H9 (cell line): Measurements from ENCODE around the gene ASCC3. TPM values are rescaled to one million over a fixed set of nuclear protein-coding genes. Genes with fewer than 3 reads are reported as not detected.

Source experiments
- DNase-seq: peaks from one replicate; pipeline ENCODE4 v3.0.0-alpha.2; 2017
- H2AFZ ChIP-seq: one replicate; pipeline ENCODE4 v1.6.1; 2013; ENCODE audit warnings: mild to moderate bottlenecking, low read length, control low read depth, moderate library complexity
- H2AK5ac ChIP-seq: 2 replicates; pipeline ENCODE4 v1.6.1; 2013; ENCODE audit warnings: low read length, control low read depth, mixed read lengths; ENCODE audit not compliant: insufficient read length
- H2BK120ac ChIP-seq: one replicate; pipeline ENCODE4 v1.6.1; 2013; ENCODE audit warnings: low read depth, mild to moderate bottlenecking, low read length, control low read depth, inconsistent platforms; ENCODE audit not compliant: poor library complexity, severe bottlenecking
- H2BK12ac ChIP-seq: 2 replicates; pipeline ENCODE4 v1.6.1; 2013; ENCODE audit warnings: low read length, control low read depth, mixed read lengths, low read depth; ENCODE audit not compliant: insufficient read length
- H2BK15ac ChIP-seq: 2 replicates; pipeline ENCODE4 v1.6.1; 2013; ENCODE audit warnings: low read depth, low read length, control low read depth
- H2BK20ac ChIP-seq: one replicate; pipeline ENCODE4 v1.6.1; 2013; ENCODE audit warnings: low read depth, mild to moderate bottlenecking, low read length, control low read depth, inconsistent platforms; ENCODE audit not compliant: poor library complexity, severe bottlenecking
- H2BK5ac ChIP-seq: 2 replicates; pipeline ENCODE4 v1.6.1; 2013; ENCODE audit warnings: low read length, control low read depth, mixed read lengths; ENCODE audit not compliant: insufficient read length
- H3K14ac ChIP-seq: 2 replicates; pipeline ENCODE4 v1.6.1; 2013; ENCODE audit warnings: low read length, control low read depth; ENCODE audit not compliant: insufficient read depth
- H3K18ac ChIP-seq: 2 replicates; pipeline ENCODE4 v1.6.1; 2013; ENCODE audit warnings: low read depth, mild to moderate bottlenecking, mixed read lengths, low read length, control low read depth; ENCODE audit not compliant: insufficient read length
- H3K23ac ChIP-seq: 2 replicates; pipeline ENCODE4 v1.6.1; 2013; ENCODE audit warnings: low read length, control low read depth, mixed read lengths, low read depth; ENCODE audit not compliant: insufficient read length
- H3K23me2 ChIP-seq: 2 replicates; pipeline ENCODE4 v1.6.1; 2013; ENCODE audit warnings: low read depth, mild to moderate bottlenecking, mixed read lengths, low read length, control low read depth; ENCODE audit not compliant: insufficient read length, poor library complexity, severe bottlenecking
- H3K27ac ChIP-seq: 2 replicates; pipeline ENCODE4 v1.5.1; 2013; ENCODE audit warnings: low read length, control low read depth, mixed read lengths, low read depth; ENCODE audit not compliant: insufficient read length
- H3K27me3 ChIP-seq: 2 replicates; pipeline ENCODE4 v1.6.1; 2013; ENCODE audit warnings: low read length, control low read depth, inconsistent platforms; ENCODE audit not compliant: insufficient read depth
- H3K4ac ChIP-seq: 2 replicates; pipeline ENCODE4 v1.6.1; 2013; ENCODE audit warnings: low read depth, mild to moderate bottlenecking, control low read depth, inconsistent platforms, low read length, moderate library complexity
- H3K4me1 ChIP-seq: 2 replicates; pipeline ENCODE4 v1.6.1; 2013; ENCODE audit warnings: low read length, control low read depth, inconsistent platforms; ENCODE audit not compliant: insufficient read depth
- H3K4me2 ChIP-seq: 2 replicates; pipeline ENCODE4 v1.6.1; 2013; ENCODE audit warnings: low read length, control low read depth, mixed read lengths; ENCODE audit not compliant: insufficient read length, insufficient read depth
- H3K56ac ChIP-seq: 2 replicates; pipeline ENCODE4 v1.6.1; 2013; ENCODE audit warnings: low read depth, mild to moderate bottlenecking, mixed read lengths, low read length, control low read depth; ENCODE audit not compliant: insufficient read length
- H3K79me1 ChIP-seq: 2 replicates; pipeline ENCODE4 v1.6.1; 2013; ENCODE audit warnings: low read depth, mild to moderate bottlenecking, moderate library complexity, low read length, control low read depth, inconsistent platforms; ENCODE audit not compliant: insufficient read depth, poor library complexity, severe bottlenecking
- H3K79me2 ChIP-seq: 2 replicates; pipeline ENCODE4 v1.6.1; 2013; ENCODE audit warnings: low read length, control low read depth, inconsistent platforms; ENCODE audit not compliant: insufficient read depth
- H3K9ac ChIP-seq: 2 replicates; pipeline ENCODE4 v1.6.1; 2013; ENCODE audit warnings: low read length, control low read depth, mixed read lengths; ENCODE audit not compliant: insufficient read length; ENCODE audit errors: extremely low read depth
- H3K9me3 ChIP-seq: one replicate; pipeline ENCODE4 v1.6.1; 2013; ENCODE audit warnings: low read depth, low read length, inconsistent platforms; ENCODE audit not compliant: control insufficient read depth
- H3T11ph ChIP-seq: one replicate; pipeline ENCODE4 v1.6.1; 2013; ENCODE audit warnings: mild to moderate bottlenecking, low read length, control low read depth, inconsistent platforms
- H4K20me1 ChIP-seq: one replicate; pipeline ENCODE4 v1.6.1; 2013; ENCODE audit not compliant: control insufficient read depth, insufficient read length, insufficient read depth
- H4K5ac ChIP-seq: 2 replicates; pipeline ENCODE4 v1.6.1; 2013; ENCODE audit warnings: low read depth, mild to moderate bottlenecking, mixed read lengths, low read length, control low read depth; ENCODE audit not compliant: insufficient read length
- H4K8ac ChIP-seq: replicated peaks from 2 replicates; pipeline ENCODE4 v1.6.1; 2013; ENCODE audit warnings: low read length, control low read depth, mixed read lengths, low read depth; ENCODE audit not compliant: insufficient read length
- H4K91ac ChIP-seq: 2 replicates; pipeline ENCODE4 v1.6.1; 2013; ENCODE audit warnings: low read depth, mild to moderate bottlenecking, moderate library complexity, mixed read lengths, low read length, control low read depth; ENCODE audit not compliant: insufficient read length
- H3K27ac Mint-ChIP-seq, 3 experiments: 2 replicates in 2 of 3; 3 replicates in 1 of 3; pipeline ENCODE4 v1.8.0; 2020 to 2021; ENCODE audit warnings: mixed read lengths in 3 of 3, mild to moderate bottlenecking in 1 of 3, moderate library complexity in 1 of 3
- H3K27me3 Mint-ChIP-seq: 2 replicates; pipeline ENCODE4 v1.8.0; 2021; ENCODE audit warnings: low read depth, mild to moderate bottlenecking, moderate library complexity, mixed read lengths
- H3K36me3 Mint-ChIP-seq, 3 experiments: 2 replicates in 2 of 3; 3 replicates in 1 of 3; pipeline ENCODE4 v1.8.0; 2020 to 2021; ENCODE audit warnings: low read depth in 3 of 3, mixed read lengths in 3 of 3; ENCODE audit not compliant: insufficient read depth in 1 of 3
- H3K4me1 Mint-ChIP-seq, 2 experiments: 2 replicates each; pipeline ENCODE4 v1.8.0; 2020; ENCODE audit warnings: mixed read lengths in 2 of 2
- H3K4me3 Mint-ChIP-seq, 2 experiments: 2 replicates in 1 of 2; 3 replicates in 1 of 2; pipeline ENCODE4 v1.8.0; 2020 to 2021; ENCODE audit warnings: mild to moderate bottlenecking in 2 of 2, mixed read lengths in 2 of 2, moderate library complexity in 1 of 2
- H3K9me3 Mint-ChIP-seq, 2 experiments: 2 replicates in 1 of 2; 3 replicates in 1 of 2; pipeline ENCODE4 v1.8.0; 2020; ENCODE audit warnings: mild to moderate bottlenecking in 2 of 2, mixed read lengths in 2 of 2, moderate library complexity in 1 of 2
- CTCF ChIP-seq: fragments of 200-600 bp; sonication (generic); conservative IDR thresholded peaks from 3 replicates; pipeline ENCODE4 v1.8.0; 2021; ENCODE audit warnings: antibody characterized with exemption, mild to moderate bottlenecking
- WGBS: extraction: QIAGEN DNeasy Blood & Tissue Kit; methylation state at CpG from one replicate; pipeline ENCODE4 v1.1.7; 2013; ENCODE audit warnings: missing lambda C conversion rate, low lambda C conversion rate, mixed read lengths; ENCODE audit not compliant: insufficient read length; ENCODE audit errors: extremely low coverage; 5-methylcytosine and 5-hydroxymethylcytosine counted together
- total RNA-seq: library from RNA; stranded (reverse); gene quantifications from 2 replicates; pipeline ENCODE4 v1.2.1, GENCODE V29; 2021

The ASCC3 gene
- total RNA-seq, 1 experiment from 2014 or later: 63.8 TPM

GRCh38 chr6:100706491-100706890 is 174.6 kb downstream of the ASCC3 start:
- no peaks in the 10 kb centered on the region for H3K79me1 ChIP-seq
- no peaks in the 10 kb centered on the region for H3K27me3 ChIP-seq
- H3K4me2 ChIP-seq: no peak overlapping the region
- H3K9ac ChIP-seq: no peak overlapping the region
- no peak overlapping the region for H4K5ac ChIP-seq
- H3K4me1 Mint-ChIP-seq: no peaks in the 10 kb centered on the region
- H3K27ac Mint-ChIP-seq: no peak overlapping the region
- no peak overlapping the region for H3K23ac ChIP-seq
- no peak overlapping the region for H4K91ac ChIP-seq
- H3K4ac ChIP-seq: no peak overlapping the region
- H3K56ac ChIP-seq: no peak overlapping the region
- no peak overlapping the region for H3K14ac ChIP-seq
- H3K23me2 ChIP-seq: no peaks in the 10 kb centered on the region
- H2AFZ ChIP-seq: no peak overlapping the region
- no peak overlapping the region for H2BK20ac ChIP-seq
- H3K36me3 Mint-ChIP-seq: peaks cover 10 to 19% (median 16%) of the 10 kb centered on the region in 3 experiments
- no peak overlapping the region for H2BK12ac ChIP-seq
- H3K4me1 ChIP-seq: no peaks in the 10 kb centered on the region
- no peak for DNase-seq
- no peaks in the 10 kb centered on the region for H3K9me3 ChIP-seq
- no peak overlapping the region for H2BK5ac ChIP-seq
- no peak overlapping the region for H3K18ac ChIP-seq
- H2BK15ac ChIP-seq: no peak overlapping the region
- H4K20me1 ChIP-seq: no peaks in the 10 kb centered on the region
- H4K8ac ChIP-seq: no peak overlapping the region
- no peak overlapping the region for H2AK5ac ChIP-seq
- no peak overlapping the region for H2BK120ac ChIP-seq
- WGBS: no CpG with 5 or more reads among the region's 2 CpGs
- H3T11ph ChIP-seq: no peak overlapping the region
- no peak overlapping the region for H3K27ac ChIP-seq
- no peak overlapping the region for H3K4me3 Mint-ChIP-seq
- peaks cover 6 to 7% of the 10 kb centered on the region in 2 experiments; a peak in 4 of 5 replicates for H3K9me3 Mint-ChIP-seq
- no peak for TF ChIP-seq CTCF
- H3K27me3 Mint-ChIP-seq: no peaks in the 10 kb centered on the region
- H3K79me2 ChIP-seq: no peaks in the 10 kb centered on the region
